Heart right ventricle (tissue), 16 donors: ENCODE data around the gene RNU7-1. TPM values are rescaled to one million over a fixed set of nuclear protein-coding genes. Genes with fewer than 3 reads are reported as not detected.

Experiments
- ATAC-seq, 8 donors: fragments of 200-7000 bp; cut with Tn5 transposase; one replicate each; pipeline ENCODE4 v1.9.1; 2020; ENCODE audit warnings: mild to moderate bottlenecking in 8 of 8, moderate library complexity in 8 of 8, moderate number of reproducible peaks in 1 of 8
- DNase-seq, 2 donors: peaks; one replicate each; pipeline ENCODE4 v3.0.0-alpha.2; 2020
- H3K27ac ChIP-seq, 10 donors: fragments of 200-600 bp; sonication (generic) in 2 of 10; one replicate each; pipeline versions ENCODE4 v1.5.0 to v1.8.0; 2020 to 2022; ENCODE audit warnings: mild to moderate bottlenecking in 3 of 10
- H3K27me3 ChIP-seq, 7 donors: fragments of 200-600 bp; one replicate each; pipeline ENCODE4 v1.8.0; 2021 to 2022; ENCODE audit warnings: mild to moderate bottlenecking in 2 of 7
- H3K36me3 ChIP-seq, 9 donors: fragments of 200-600 bp; sonication (generic) in 1 of 9; one replicate each; pipeline versions ENCODE4 v1.5.0 to v1.8.0; 2020 to 2022; ENCODE audit warnings: mild to moderate bottlenecking in 2 of 9
- H3K4me1 ChIP-seq, 9 donors: fragments of 200-600 bp; sonication (generic) in 1 of 9; one replicate each; pipeline versions ENCODE4 v1.5.0 to v1.8.0; 2020 to 2022; ENCODE audit warnings: mild to moderate bottlenecking in 4 of 9
- H3K4me3 ChIP-seq, 10 donors: fragments of 200-600 bp; sonication (generic) in 2 of 10; one replicate each; pipeline versions ENCODE4 v1.5.0 to v1.8.0; 2020 to 2022; ENCODE audit warnings: mild to moderate bottlenecking in 7 of 10, moderate library complexity in 2 of 10
- H3K9me3 ChIP-seq, 11 donors: fragments of 200-600 bp in 10 of 11; sonication (generic) in 2 of 11; one replicate each; pipeline versions ENCODE4 v1.5.0 to v1.8.0; 2013 to 2022; ENCODE audit warnings: mild to moderate bottlenecking in 2 of 11, control low read depth in 1 of 11, moderate library complexity in 1 of 11
- CTCF ChIP-seq, 9 donors: fragments of 200-600 bp; sonication (generic) in 2 of 9; IDR thresholded peaks; one replicate each; pipeline versions ENCODE4 v1.5.0 to v1.8.0; 2021 to 2022; ENCODE audit warnings: antibody characterized with exemption in 9 of 9, mild to moderate bottlenecking in 5 of 9, moderate library complexity in 1 of 9
- WGBS, 2 donors: extraction: QIAGEN DNeasy Blood & Tissue Kit; methylation state at CpG; one replicate each; pipeline ENCODE4 v1.1.7; 2013; ENCODE audit warnings: inconsistent platforms in 1 of 2; 5-methylcytosine and 5-hydroxymethylcytosine counted together
- intact Hi-C, 10 donors: fragments of 100-400 bp; cut with DNase I; formaldehyde crosslinking; loops; one replicate each; pipeline versions ENCODE4 v1.11.1 to v1.14.2; 2022
- polyA plus RNA-seq, 2 donors: library from polyadenylated mRNA; stranded (reverse); fragments of 200-250 nt; gene quantifications; one replicate each; pipeline ENCODE4 v1.2.3, GENCODE V29; 2013
- total RNA-seq, 10 donors: library from RNA; stranded (reverse); fragmentation: NEBNext Ultra II Directional in 3 of 10; extraction: Animal tissue kit (Norgen Biotek cat#: 25700) in 3 of 10; gene quantifications; one replicate each; pipeline versions ENCODE4 v1.2.1 to v1.2.4, GENCODE V29; 2021 to 2023
- donor health status: Arrhythmogenic right ventricular cardiomyopathy.
- donor health status: ischemic (EF 13 %, LVEDD 7.1; RV severe dilation, severe dysfunction).
- donor health status: healthy with polysubstance abuse.
- donor health status: DM: no; HTN: yes; CAD: no.
- donor health status: DM: no; HTN: no; CAD: no.
- donor health status: ischemic (EF 25% LVEDD 6.9; RV normal size, moderate dysfunction).
- donor health status: ischemic (EF 25% LVEDD 5.7; RV mildly dilated, moderate dysfunction).
- donor health status: healthy.
- donor health status: DM: yes; HTN: yes; CAD: no.
- donor health status: Ischemic cardiomyopathy.
- donor health status: ischemic (EF 35%, LVEDD 5.7; RV mildly dilated, moderate dysfunction).
- donor health status: nonischemic (EF 11% LVEDD 7.7; RV severe dilation, severe dysfunction).
- donor health status: DM: yes; HTN: yes; CAD: no.
- donor health status: PGD.
- donor health status: ischemic (EF 29% LVEDD 5.4; RV normal size, mild dysfunction).
- donor health status: nonischemic (EF 23%, LVEDD 6.1; RV moderate dilation, normal function).

RNU7-1 gene
- total and polyA plus RNA-seq, 12 donors, result not detected

GRCh38 chr12:6914246-6914946 is 29.2 kb upstream of the RNU7-1 start, which contains the start of gene ENO2:
Gene ENO2, plus strand, starts transcription at chr12:6914580. Its CDS starts 1,253 bp downstream, at chr12:6915833.
- H3K27me3 ChIP-seq, result peaks cover 0 to 39% (median 0%) of the 10 kb centered on the region in 7 donors
- peak within 1 kb of the TSS; percentile 50 to 78 (median 72) for H3K4me3 ChIP-seq
- intact Hi-C loops, result no loop called here
- ATAC-seq, result peak; percentile 84 to 93 (median 90)
- H3K9me3 ChIP-seq, result no peaks in the 10 kb centered on the region
- H3K36me3 ChIP-seq, result peaks cover 0 to 18% (median 0%) of the 10 kb centered on the region in 9 donors
- TF ChIP-seq CTCF (IDR thresholded peaks at IDR 0.05), result no peak
- peak; percentile 73 to 77 for DNase-seq
- 1% methylated on average over 53 to 68 of the region's 68 CpGs for WGBS, 2 donors
- peaks cover 0 to 23% (median 16%) of the 10 kb centered on the region in 9 donors for H3K4me1 ChIP-seq
- peak within 1 kb of the TSS; percentile 31 to 87 (median 66) for H3K27ac ChIP-seq

GRCh38 chr12:6914947-6915788 is 28.4 kb upstream of the RNU7-1 start:
- peak overlapping the region in 8 of 10 donors; percentile 58 to 87 (median 69) for H3K27ac ChIP-seq
- no peak for TF ChIP-seq CTCF (IDR thresholded peaks at IDR 0.05)
- H3K27me3 ChIP-seq, result peaks cover 0 to 39% (median 0%) of the 10 kb centered on the region in 7 donors
- intact Hi-C loops, result no loop called here
- ATAC-seq (peak in 5 of 8 donors; percentile 1 to 19 (median 10)), DNase-seq (no peak)
- WGBS, 2 donors, result 25 to 26% methylated on average over 29 of the region's 29 CpGs
- H3K36me3 ChIP-seq, result peaks cover 0 to 21% (median 0%) of the 10 kb centered on the region in 9 donors
- no peaks in the 10 kb centered on the region for H3K9me3 ChIP-seq
- H3K4me3 ChIP-seq, result peak overlapping the region; percentile 50 to 78 (median 72)
- H3K4me1 ChIP-seq, result peaks cover 0 to 23% (median 16%) of the 10 kb centered on the region in 9 donors

GRCh38 chr12:6915789-6916285 is 27.8 kb upstream of the RNU7-1 start:
- Histone ChIP-seq H3K27ac (no peak overlapping the region), H3K9me3 (no peaks in the 10 kb centered on the region), H3K27me3 (peaks cover 0 to 39% (median 0%) of the 10 kb centered on the region in 7 donors), H3K4me3 (peak overlapping the region in 1 of 10 donors; percentile 73), H3K4me1 (peaks cover 0 to 23% (median 16%) of the 10 kb centered on the region in 9 donors), H3K36me3 (peaks cover 0 to 21% (median 0%) of the 10 kb centered on the region in 9 donors)
- intact Hi-C loops, result no loop called here
- ATAC-seq (no peak), DNase-seq (peak in 1 of 2 donors; percentile 36)
- no peak for TF ChIP-seq CTCF (IDR thresholded peaks at IDR 0.05)
- WGBS, 2 donors, result 75 to 86% methylated on average over 14 of the region's 14 CpGs
